Measurements from ENCODE around the gene AGAP5.
A peak's percentile ranks its signal among the peaks of the same experiment; 100 is the strongest.

Gene AGAP5

GRCh38 chr10:73650537-73651331 is 47.2 kb downstream of the AGAP5 start:
- DNase-seq, result no peak

GRCh38 chr10:73649876-73650536 is 47.9 kb downstream of the AGAP5 start:
- DNase-seq, result no peak

- DNase-seq, result no peak
Measured at GRCh38 chr10:73648975-73649829, 48.7 kb downstream of the AGAP5 start.

- DNase-seq, result no peak
Measured at GRCh38 chr10:73647875-73648651, 49.8 kb downstream of the AGAP5 start.

GRCh38 chr10:73647211-73647874 is 50.6 kb downstream of the AGAP5 start:
- peak; percentile 24 for DNase-seq

DNA sequence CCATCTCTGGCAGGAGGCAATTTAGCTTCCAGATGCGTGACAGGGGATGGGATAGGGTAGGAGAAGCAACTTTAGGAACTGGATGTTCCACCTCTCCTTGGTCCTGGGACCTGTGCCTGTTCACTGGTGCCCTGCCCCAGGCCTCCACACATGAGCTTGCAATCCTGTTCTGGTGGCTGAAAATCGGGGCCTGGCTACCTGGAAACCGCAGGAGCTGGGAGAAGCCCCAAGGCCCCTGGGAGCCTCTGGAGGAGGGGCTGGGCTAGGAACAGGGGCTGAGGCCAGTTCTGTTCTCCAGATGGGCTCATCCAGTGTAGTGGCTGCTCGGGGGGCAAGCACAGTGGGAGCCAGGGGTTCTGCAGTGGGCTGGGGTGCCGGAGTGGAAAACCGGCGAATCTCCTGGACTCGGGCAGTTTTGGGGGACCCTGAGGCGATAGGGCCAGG is 51.3 kb downstream of the AGAP5 start:
- no peak for DNase-seq

GRCh38 chr10:73645251-73645650 is 52.7 kb downstream of the AGAP5 start:
- DNase-seq, result no peak

GRCh38 chr10:73644767-73645166 is 53.1 kb downstream of the AGAP5 start:
- no peak for DNase-seq

GRCh38 chr10:73644015-73644743 is 53.7 kb downstream of the AGAP5 start:
- DNase-seq, result peak; percentile 19

- no peak for DNase-seq
Measured at GRCh38 chr10:73643362-73643761, 54.5 kb downstream of the AGAP5 start.

DNA sequence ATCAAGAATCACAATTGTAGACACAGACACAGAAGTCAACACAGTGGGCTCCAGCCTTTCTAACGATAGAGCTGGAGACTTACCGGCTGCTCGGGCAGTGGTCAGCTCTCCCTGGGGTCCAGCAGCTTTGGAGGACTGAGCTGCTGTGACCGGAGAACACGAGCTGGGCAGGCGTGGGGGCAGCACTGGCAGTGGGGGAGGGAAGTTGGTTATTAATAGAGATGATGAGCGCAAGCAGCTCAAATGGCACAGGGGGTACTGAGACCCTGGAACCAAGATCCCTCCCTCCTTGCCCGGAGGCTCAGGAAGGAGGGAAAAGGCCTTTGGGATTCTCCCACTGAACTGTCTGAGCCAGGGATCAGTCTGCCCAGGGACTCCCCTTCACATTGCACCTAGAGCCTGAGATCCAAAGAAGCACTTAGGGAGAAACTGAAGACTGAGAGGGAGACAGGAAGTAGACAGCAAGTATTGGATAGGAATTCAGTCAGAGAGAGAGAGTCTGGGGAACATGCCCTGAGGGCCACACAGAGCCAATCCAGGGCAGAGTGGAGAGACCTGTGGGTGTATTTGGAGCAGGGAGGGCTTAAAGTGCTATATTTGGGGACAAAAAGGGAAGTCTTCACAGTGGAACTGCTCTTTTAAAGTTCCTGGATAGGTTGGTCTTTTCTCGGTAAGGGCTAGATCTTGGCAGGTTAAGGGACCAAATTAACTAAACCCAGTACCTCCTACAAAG is 56.4 kb downstream of the AGAP5 start, which contains the start of gene MYOZ1:
MYOZ1 (minus strand) TSS at position 147 of the 733 bp plus-strand sequence. CDS start 1,457 bp downstream, outside the sequence.
- no peak for DNase-seq

GRCh38 chr10:73639286-73639685 is 58.6 kb downstream of the AGAP5 start:
- DNase-seq, result no peak

GRCh38 chr10:73635781-73636180 is 62.1 kb downstream of the AGAP5 start:
- DNase-seq, result no peak

DNA sequence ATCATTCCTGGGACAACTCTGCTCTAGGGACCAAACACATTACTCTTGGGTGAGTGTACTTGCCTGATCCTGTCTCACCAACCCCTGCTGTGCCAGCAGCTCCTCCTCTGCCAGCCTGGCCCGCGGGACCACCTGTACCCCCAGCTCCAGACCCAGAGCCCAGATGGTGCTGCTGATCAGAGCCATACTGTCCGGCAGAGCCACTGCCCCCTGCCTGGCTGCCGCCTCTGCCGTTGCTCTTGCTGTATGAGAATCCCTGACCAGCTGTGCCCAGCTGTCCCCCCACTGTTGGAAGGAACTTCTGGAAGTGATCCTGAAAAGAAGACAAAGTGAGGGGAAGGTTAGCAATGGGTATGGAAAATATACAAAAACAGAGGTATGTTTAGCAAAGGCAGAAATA is 63.5 kb downstream of the AGAP5 start:
- DNase-seq, result no peak

DNA sequence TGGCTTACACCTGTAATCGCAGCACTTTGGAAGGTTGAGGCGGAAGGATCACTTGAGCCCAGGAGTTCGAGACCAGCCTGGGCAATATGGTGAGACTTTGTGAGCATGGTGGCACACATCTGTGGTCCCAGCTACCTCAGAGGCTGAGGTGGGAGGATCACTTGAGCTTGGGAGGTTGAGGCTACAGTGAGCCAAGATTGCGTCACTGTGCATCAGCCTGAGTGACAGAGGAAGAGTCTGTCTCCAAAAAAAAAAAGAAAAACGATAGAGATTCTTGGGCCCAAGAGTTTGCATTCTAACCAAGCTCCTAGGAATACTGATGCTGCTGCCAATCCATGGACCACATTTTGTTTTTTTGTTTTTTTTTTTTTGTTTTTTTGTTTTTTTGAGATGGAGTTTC is 68.7 kb downstream of the AGAP5 start:
- DNase-seq, result no peak

GRCh38 chr10:73628405-73628804 is 69.5 kb downstream of the AGAP5 start:
- no peak for DNase-seq

DNA sequence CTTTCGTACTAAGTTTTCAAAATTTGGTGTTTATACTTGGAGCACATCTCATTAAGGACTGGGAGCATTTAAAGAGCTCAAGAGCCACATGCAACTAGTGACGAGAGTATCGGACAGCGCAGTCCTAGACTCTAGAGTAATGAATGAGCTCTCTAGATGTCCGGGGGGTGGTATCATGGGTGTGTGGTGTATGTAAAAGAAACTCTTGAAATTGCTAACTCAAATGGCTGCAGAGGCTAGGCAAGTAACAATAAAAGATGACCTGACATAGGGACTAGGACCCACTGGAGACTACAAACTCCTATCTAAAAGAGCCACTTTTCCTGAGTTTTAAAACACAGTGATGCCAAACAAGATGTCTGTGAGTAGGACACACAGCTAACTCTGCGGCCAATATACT is 70.6 kb downstream of the AGAP5 start:
- no peak for DNase-seq

DNA sequence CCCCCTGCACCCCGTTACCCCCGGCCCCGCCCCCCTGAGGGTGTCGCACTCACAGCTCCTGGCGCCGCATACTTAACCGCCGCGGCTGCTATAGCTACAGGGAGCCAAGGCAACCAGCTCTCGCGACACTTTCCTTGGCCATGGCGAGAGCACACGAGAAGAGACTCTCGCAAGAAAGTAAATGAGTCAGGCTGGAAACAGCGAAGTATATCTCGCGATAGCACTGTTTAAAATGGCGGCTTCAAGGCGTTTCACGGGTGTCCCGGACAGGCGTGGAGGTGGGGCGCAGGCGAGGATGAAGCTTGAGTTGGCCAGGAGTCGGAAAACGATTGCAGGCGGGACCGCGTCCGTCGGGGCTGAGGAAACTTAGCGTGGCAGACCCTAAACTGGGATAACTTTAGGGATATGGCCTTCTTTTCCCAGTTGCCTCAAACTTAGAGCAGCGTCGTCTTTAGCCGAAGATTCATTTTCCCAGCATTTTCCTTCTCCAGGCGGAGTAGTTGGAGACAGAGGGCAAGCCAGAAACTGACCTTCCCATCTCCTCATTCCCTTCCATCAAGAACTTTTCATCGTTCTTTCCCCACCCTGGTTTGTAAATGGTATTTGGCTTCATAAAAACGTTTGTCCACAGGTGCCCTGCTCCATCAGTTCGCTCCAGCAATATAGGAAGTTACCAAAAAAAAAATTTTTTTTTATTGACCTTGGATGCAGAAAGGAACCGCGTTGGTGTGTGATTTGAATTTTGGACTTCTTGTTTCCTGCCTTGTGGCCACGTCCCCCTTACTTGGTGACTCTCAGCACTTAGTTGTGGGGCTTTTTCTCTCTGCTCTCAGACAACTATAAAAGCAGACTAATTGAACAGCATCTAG is 71.8 kb downstream of the AGAP5 start:
- peak; percentile 97 for DNase-seq
